ENCODE data around the gene TCERG1L.

TCERG1L gene

GRCh38 chr10:131226446-131227162 is 84.9 kb downstream of the TCERG1L start:
- DNase-seq = no peak

DNA sequence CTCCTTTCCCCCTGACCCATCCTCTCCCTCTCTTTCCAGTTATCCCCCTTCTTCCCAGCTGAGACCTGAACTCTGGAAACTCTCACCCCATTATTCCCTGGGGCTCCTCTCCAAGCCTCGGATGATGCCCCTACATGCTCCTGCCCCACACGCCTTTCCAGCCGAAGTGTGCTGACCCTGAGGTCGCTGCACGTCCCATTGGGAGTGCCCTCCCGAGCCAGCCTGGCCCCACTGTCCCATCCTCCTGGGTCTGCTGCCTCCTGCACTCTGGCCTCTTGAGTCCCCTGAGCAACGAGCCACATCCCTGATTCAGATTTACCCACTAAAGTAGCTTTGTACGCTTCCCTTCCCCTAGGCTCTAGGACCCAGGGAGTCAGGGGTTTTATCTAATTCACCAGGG is 87.4 kb downstream of the TCERG1L start:
- no peak for DNase-seq

- DNase-seq = no peak
Measured at GRCh38 chr10:131223422-131223821, 88.1 kb downstream of the TCERG1L start.

DNA sequence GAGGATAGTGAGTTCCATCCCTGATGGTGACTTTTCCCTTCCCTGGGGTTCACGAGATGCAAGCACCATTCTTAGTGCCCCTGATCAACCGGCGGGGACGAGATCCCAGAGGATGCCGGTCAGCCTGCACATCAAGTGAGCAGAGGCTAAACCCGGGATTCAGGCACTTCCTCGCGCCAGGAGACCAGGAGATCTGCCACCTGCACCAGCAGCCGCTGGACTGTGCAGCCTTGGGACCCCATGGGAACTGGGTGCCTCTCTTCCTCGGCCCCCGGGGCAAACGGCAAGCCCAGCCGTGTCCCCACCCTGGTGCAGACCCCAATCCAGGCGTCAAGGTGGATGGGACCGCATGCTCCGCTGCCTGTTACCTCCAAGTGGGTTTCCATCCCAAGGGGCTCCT is 88.5 kb downstream of the TCERG1L start:
- no peak for DNase-seq

DNA sequence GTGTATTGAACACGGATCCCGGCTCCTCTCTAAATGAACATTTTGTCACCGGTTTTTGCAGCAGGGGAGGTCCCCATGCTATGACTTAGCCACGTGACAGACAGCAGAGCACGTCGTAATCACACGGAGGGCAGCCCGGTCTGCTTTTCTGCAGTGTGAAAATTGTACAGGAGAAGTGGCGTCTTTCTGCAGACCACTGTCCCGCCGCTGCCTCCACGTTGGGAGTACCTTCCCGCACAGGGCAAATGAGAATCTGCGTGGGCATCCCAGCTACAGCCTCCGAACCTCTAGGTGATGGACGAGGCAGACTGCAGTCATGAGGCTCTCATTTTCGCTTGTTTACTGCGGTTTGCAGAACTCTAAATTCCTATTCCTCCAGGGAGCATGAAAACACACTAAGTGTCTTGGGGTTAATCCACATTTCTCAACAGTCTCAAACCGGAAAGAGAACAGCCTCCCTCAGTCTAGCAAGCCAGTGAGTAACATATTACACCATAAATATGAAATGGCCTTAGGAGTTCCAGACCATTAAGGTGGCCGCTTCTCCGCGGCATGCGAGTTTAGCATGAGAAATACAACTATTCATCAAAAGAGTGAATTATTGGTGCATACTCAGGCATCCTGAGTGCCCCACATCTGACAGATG is 89.8 kb downstream of the TCERG1L start:
- no peak for DNase-seq

DNA sequence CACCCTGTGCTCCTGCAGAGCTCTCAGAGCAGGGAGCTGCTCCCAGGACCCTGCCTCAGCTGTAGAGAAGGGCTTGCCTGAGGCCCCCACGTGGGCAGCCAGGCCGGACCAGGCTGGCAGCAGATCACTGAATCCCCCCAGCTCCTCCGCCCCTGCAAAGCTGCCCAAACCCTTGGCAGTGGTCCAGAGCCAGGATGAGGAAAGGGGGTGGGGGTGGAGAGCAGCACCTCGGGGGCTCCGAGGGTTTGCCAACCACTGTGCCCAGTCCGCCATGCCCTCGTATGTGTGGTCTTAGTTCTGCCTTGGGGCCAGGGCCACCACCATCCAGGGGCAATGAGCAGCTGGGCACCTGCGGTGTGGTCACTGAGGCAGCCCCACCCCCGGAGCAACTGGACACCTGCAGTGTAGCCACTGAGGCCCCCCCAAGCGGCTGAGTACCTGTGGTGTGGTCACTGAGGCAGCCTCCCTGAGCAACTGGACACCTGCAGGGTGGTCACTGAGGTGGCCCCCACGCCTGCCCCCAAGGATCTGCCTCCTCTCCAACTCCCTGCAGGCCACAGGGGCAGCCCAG is 90.8 kb downstream of the TCERG1L start:
- no peak for DNase-seq

- DNase-seq = no peak
Measured at GRCh38 chr10:131219955-131220489, 91.5 kb downstream of the TCERG1L start.

GRCh38 chr10:131219584-131219886 is 92.0 kb downstream of the TCERG1L start:
- DNase-seq = no peak

- DNase-seq = no peak
Measured at GRCh38 chr10:131218811-131219583, 92.5 kb downstream of the TCERG1L start.

- no peak for DNase-seq
Measured at GRCh38 chr10:131216681-131217230, 94.8 kb downstream of the TCERG1L start.

DNA sequence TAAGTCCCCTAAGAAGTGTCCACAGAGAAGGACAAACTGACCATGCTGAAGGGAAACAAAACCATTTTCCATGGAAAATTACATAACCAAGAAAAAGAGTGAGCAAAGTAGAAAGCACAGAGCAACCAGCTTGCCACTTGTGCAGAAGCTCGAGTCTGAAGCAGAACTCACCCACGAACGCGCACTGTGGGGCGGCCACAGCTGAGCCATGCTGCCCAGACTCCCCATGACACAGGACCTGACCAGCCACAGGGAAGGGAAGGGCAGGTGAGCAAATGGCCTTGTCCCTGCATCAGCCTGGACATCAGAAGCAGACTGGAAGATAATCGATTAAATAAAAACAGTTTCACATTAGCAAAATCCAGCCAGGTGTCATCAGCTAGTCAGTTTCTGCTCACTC is 95.7 kb downstream of the TCERG1L start:
- no peak for DNase-seq

GRCh38 chr10:131214521-131215244 is 96.8 kb downstream of the TCERG1L start:
- no peak for DNase-seq

DNA sequence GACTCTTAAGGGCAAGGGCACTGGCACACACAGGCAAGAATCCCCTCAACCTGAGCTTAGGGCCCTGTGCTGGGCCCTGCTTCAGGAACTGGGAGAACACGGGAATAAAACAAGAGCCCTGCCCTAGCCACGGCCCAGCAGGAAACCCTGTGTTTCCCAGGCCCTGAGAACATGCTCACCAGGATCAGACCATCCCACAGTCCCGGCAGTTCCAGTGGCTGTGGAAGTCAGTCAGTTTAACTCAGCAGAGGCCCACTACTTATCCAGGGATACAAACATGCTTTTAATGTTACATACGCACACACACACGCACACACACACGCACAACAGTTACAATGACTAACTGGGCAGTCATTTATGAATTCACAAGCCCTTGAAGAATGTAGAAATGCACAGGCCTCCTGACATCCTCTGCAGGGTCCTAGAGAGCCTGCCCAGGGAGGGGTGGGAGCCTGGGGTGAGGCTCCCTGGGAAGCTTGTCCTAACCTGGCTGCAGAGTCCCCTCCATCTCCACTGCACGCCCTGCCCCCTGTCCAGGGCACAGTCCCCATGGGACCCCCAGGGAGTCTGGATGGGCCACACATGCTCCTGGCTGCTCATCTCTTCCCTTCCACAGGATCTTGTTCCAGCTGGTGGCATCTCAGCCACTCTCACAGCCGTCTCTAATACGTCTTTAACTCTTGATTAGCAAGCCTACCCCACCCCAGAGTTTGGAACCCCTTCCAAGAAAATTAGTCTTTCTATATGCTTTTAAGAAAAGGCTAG is 97.6 kb downstream of the TCERG1L start:
- DNase-seq = no peak

DNA sequence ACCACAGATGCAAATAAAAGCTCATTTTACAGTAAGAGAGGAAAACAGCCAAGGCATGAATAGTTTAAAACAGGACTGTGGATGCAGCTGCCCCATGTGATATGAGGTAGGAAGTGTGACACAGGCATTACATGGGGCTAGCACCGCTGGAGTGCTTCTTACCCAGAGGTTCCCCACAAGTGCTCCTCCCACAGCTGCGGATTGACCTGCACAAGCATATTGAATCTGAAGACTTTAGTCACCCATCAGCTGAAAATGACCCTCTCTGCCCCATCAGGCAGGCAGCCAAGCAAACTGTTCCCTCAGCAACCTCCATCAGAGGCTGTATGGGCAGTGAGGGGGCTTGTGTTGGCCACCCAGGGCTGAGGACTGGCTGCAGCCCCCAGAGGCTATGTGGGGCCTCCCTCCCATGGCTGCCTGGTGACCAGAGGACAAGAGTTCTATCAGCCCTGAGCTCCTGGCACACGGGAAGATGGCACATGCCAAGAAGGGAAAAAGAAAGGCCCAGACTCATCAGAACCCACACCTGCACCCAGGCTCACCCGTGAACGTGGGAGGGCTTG is 98.7 kb downstream of the TCERG1L start:
- DNase-seq = no peak

DNA sequence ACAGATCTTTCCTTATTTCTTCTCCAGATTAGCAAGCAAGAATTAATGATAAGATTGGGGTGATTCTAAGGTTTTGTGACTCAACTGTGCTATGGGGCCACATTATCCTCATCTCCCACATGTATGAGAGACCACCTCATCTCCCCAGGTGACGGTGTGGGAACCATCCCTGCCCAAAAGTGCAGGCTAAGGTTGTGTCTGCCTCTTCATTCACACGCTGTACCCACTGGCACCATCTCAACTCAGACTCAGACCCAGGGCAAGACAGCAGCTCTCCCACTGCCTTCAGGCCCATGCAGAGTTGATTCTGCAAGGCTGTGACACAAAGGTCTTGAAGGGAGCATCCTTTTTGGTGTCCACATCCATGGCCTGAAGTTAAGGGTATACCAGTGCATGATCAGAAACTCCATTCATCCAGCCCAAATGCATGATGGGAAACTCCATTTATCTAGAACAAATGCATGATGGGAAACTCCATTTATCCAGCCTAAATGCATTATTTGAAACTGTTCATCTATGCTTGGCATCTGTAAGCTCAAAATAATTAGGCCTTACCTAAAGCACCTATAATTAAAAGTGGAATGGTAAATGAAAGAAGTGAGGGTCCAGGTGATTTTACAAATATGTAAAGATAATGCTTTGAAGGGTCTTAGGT is 99.4 kb downstream of the TCERG1L start:
- DNase-seq = no peak

DNA sequence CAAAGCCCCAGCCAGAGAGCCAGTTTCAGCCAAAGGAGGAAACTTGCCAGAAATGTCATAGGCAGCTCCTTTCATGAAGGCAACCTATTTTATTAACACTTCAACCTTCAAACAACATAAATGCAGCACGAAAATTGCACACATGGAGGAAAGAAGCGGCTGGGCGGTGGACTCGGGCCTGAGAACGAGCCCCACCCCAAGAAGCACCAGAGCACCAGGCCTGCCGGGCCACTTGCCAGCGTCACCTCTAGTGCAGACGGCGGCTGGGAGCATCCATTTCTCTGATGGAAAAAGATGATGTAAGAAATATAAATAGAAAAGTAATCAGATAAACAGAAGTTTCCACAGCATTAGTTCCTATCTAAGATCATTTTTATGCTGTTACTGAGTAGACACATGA is 100.0 kb downstream of the TCERG1L start:
- DNase-seq = no peak

DNA sequence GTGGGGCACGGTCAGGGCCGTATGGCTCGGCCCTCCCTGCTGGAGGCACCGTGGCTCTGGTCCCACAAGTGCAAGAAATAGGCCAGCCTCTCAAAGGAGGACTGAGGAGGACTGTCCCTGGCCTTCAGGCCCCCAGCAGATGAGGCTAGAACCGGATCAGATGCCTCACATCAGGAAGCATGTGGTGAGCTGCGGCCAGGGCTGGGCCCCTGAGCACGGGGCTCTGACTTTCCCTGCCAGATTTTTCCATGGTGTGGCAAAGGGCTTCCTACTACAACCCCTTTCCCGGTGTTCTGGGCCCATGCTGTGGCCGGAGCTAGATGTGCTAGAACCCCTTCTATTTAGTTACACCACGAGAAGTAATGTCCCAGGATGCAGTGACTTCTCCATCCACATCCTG is 100.4 kb downstream of the TCERG1L start:
- no peak for DNase-seq

DNA sequence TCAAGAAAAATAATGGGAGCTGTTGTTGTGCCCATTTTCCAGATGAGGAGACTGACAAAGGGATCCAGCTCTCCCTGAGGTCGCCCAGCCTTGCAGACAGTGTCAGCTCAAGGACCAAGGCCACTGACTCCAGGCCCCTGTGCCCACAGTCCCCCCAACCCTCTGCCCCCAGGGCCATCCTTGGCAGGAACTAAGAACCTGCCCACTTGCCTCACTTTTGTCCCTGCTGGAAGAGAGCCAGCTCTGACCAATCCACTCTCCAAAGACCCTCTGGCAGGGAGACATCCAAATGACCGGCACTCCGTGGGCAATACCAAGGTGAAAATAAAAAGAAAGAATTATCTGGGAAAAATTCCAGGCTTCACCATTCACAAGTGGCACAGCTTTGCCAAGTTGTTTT is 101.3 kb downstream of the TCERG1L start:
- DNase-seq = no peak

DNA sequence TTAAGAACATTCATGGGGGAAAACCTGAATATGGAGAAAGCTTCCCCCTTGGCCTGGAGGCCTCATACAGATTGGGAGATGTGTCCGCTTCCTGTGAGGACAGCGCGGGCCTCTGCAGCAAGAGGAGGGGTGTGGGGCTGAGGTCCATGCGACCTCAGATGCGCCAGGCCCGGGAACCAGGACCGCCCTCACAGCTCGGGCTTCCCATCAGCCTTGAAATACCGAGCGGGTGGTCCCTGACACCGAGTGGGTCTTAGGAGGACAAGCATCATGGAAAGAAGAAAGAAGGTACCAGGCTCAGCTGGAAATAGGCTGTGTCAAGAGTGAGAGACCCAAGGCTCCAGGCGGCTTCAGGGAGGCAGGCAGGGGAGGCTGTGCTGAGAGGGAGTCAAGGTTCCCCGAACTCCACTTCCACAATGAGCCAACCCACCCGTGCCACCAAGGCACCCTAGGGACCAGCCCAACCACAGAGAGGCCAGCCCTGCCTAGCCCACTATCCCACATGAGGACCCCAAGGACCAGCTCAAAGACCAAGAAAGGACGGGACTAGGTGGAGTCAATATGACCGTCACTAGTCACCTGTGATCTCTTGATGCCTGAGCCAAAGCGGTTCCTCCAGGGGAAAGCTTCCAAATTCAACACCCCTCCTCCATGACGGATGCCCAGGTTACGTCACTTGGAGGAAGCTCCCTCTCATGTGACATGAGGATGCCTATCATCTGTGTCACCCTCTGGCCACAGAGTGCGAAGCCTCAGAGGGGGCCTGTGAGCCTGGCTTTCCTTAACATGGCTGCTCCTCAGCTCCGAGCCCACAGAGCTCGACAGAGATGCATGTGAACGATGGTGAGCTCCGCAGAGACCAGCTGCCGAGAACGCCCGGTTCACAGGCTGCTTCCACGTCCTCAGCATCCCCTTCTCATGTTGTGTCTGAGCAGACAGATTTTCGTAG is 103.7 kb downstream of the TCERG1L start:
- no peak for DNase-seq

- DNase-seq = no peak
Measured at GRCh38 chr10:131207176-131207575, 104.3 kb downstream of the TCERG1L start.

Measured in stimulated activated CD4-positive, alpha-beta T cell treated with anti-CD3 and anti-CD28 coated beads, Interleukin-15, amount 100 ng/mL, for 24 hours (primary cell).